ENCODE measurements around the gene DLX1.
"Not testable (repeated sequence)": the region's sequence is repeated elsewhere in the genome, so short reads cannot be mapped to it uniquely, and the experiment has no call there.

DLX1 gene

DNA sequence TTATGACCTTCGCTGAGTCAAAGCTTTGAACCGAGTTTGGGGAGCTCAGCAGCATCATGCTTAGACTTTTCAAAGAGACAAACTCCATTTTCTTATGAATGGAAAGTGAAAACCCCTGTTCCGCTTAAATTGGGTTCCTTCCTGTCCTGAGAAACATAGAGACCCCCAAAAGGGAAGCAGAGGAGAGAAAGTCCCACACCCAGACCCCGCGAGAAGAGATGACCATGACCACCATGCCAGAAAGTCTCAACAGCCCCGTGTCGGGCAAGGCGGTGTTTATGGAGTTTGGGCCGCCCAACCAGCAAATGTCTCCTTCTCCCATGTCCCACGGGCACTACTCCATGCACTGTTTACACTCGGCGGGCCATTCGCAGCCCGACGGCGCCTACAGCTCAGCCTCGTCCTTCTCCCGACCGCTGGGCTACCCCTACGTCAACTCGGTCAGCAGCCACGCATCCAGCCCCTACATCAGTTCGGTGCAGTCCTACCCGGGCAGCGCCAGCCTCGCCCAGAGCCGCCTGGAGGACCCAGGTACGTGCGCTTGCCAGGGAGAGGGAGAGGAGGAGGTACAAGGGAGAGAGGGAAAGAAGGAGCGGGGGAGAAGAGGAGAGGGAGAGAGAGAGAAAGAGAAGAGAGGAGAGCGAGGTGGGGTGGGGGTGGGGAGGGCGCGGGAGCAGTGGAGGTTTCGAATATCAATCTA, at the start of gene DLX1:
TSS of gene DLX1 (plus strand) at position 48 of the 700 bp plus-strand sequence. CDS start at position 219, 171 bp downstream.
- DNase-seq, result no peak

DNA sequence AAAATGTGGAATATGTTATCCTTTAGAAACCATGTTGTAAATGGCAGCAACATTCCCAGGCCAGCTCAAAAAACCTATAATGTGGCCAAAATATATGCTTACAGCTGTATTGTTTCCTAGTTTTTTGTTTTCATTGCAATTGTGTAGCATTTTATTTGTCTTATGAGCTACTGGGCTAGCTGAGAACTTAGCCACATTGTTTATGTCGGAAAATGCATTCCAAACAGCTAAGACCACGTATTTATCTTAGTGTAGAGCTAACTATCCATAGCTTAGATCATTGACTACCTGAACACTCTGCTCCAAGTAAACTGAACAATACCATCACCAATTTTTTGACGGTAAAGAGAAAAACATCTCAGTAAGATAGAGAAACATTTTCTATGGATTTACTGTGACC, 47.2 kb upstream of the DLX1 start:
- no peak for DNase-seq

DNA sequence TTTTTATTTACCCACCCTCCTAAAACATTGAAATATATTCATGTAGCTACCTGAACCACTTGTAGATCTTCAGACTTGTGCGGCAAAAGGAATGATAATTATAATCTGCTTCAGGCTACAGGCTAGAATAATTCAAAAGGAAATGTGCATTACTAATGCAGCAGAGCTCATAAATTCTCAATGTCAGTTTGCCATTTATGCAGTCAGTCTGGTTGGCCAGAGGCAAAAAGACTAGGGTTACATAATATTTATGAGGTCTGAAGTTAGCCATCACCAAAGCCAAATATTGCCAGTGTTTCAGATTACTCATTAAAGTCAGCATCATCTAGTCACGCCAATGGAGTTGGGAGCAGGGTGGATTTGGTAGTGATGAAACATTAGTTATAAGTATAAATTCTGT, 46.7 kb upstream of the DLX1 start:
- no peak for DNase-seq

DNA sequence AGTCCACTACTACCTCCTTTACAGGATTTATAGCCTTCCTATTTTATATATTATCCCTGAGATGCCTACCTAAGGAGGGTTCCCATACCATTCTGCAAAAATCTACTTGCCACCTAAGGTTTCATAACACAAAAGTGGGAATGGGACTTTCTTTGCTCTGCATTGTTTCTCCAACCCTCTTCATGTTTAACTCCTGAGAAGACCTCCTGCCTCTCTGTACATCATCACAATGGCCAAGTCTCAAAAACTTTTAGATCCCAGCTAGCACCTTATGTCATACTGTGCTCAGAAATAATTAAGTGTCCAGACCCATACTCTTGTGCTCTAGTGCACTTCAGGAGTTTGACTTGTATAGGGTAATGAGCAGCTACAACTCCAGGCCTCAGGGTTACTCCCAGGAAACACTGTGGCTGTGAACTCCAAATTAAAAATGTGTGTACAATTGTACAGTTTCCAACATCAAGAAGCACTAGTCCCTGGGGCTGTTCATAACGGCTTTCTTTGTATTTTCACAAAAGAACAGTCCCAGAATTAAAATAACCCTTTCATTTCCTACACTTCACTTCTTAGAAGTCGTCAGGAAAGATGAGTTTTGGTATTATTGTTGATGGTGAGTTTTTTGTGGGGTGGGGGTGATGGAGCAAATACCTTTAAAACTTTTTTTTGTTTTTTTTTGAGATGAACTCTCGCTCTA, 46.1 kb upstream of the DLX1 start:
- DNase-seq, result no peak

DNA sequence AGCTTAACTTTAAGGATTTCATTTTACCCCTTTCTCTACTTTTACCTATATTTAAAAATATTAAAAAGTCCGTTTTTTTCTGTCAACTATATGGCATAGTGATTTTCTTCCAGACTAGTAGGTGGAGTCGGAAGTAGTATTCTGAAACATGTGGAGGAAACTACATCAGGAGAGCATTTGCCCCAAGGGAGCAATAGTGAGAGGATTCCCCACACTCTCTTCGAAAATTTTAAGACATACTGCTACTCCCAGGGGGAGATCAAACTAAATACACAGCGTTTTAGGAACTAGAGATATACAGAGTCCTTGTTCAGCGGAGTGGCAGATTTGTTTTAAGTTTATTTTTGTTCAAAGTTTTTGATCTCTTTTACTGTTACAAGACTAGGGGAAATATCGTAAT, 45.0 kb upstream of the DLX1 start:
- no peak for DNase-seq

DNA sequence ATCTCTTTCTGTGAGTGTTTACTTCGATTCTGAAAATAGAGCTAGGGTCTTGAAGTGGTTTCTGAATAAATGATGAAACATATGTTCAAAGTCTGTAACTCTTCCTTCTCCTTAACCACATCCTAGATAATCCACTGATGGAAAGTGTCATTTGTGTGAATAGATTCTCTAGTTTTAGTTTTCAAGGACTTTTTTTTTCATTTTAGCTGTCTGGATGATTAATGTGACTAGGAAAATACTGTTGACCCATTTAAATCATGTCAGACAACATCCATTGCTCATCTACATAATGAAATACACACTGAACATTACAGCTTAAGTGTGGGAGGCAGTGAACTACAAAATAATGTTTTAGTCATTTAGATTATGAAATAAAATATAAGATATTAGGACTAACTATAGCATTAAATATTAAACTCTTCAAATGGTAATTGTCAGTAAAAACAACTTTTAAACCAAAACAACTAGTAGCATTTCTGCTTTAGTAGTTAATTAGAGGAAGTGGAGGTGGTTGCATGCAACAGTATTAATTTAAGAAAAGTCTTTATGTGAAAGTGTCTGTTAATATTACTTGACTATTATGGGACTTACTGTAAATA, 39.1 kb upstream of the DLX1 start:
- no peak for DNase-seq

DNA sequence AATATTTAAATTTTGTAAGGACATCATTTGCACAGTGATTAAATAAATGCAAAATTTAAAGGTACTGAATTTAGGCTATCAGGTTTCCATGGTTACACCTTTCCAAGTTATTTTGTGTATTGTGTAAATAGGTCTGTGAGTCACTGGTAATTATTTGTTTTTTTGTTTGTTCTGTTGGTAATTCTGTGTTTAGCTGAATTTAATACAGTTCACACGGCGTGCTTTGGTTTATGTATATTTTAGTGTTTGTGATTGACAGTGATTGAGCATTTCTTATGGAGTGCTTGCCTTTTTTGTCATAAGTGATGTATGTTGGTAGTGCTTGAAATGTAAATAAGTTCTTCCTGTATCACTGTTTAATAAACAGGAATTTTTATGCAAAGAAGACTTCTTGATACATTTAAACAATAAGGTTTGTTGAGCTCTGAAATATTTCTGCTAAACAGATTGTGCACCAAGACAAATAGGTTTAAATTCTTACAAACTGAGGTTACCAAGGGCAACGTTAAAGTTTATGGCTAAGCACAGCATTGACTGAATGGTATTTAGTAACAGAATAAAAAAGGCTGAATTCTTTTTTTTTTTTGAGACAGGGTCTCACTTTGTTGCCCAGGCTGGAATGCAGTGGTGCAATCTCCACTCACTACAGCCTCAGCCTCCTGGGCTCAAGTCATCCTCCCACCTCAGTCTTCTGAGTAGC, 38.3 kb upstream of the DLX1 start:
- no peak for DNase-seq

DNA sequence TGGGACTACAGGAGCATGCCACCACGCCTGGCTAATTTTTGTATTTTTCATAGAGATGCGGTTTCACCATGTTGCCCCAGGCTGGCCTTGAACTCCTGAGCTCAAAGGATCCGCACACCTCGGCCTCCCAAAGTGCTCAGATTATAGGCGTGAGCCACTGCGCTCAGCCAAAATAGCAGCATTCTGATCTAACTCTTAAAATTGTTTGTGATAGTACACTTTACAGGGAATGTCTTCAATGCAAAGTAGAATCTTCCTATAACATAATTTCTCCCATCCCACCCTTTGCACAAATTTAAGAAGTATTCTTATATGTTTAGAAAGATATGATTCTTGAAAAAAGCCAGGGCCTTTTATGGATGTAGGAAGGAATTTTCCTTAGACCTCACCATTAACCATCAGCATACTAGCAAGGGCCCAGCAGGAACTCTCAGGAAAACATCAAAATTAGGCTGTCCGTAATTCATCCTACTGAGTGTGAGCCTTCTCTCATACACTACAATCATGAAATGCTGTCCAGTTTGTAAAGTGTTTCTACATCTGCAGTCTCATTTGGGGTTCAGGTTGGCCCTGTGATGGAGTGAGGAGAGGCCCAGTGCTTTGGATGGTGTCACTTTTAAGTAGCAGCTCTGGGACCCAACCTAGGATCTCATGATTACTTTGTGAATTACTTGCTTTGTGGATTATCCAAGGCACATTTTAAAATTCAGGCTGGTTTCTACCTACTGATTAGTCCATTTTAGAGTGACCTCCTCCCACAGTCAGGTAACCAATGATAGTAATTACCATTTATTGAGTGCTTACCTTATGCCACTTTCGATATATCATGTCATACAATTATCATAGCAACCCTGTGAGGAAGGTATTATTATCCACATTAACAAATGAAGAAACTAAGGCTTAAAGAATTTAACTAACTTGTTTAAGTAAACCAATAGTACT, 37.5 kb upstream of the DLX1 start:
- DNase-seq, result no peak

DNA sequence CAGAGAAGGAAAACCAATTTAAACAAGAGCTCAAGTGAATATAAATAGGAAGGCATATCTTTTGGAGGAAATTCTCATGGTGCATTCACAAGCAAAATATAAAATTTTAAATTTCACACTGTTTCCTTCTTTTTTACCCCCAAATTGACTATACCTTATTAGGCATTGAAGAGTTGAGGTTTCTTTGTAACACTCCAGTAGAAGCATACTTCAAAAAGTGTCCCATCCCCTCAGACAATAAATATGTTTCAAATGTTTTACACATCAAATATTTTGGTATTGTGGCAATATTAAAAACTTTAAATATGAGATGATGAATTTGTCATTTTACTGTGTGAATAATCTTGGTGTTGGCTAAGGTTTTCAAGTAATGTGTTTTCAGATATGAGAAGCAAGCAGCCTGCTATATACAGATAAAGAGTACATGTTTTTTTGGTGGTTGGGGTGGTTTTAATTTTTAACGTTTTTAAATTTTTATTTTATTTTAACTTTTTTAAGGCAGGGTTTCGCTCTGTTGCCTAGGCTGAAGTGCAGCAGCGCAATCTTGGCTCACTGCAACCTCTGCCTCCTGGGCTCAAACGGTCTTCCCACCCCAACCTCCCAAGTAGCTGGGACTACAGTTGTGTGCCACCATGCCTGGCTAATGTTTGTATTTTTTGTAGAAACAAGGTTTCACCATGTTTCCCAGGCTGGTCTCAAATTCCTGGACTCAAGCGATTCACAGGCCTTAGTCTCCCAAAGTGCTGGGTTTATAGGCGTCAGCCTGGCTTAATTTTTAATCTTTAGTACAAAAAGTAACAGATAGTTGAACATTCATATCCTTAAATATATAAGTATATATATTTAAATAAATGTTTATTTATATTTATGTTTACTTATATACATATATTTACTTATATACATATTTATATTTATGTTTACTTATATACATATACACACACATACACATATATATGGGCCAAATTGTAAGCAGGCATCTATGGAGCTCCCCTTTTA, 36.5 kb upstream of the DLX1 start:
- DNase-seq, result no peak

DNA sequence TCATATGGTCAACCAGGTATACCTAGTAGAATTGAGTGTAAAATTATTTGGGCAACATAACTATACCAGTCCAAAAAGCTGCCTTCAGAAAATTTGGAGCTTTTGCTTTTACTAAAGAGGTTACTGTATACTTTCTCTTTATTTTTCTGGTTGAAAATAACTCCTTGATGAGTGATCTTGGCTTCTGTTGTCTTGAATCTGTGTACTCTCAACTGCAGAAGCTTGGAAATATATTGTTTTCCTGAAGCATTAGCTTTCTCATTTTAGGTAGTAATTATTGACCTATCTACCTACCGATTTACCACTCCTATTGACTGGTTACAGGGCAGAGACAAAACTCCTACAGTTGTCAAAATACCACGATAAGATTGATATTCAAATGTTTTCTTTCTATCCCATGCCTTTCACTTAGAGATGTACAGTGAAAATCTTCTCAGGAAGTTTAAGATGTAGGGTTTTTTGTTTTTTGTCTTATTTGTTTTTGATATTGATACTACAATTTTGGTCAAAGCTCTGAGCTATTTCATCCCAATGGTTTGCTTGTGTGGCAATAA, 35.7 kb upstream of the DLX1 start:
- DNase-seq, result no peak

DNA sequence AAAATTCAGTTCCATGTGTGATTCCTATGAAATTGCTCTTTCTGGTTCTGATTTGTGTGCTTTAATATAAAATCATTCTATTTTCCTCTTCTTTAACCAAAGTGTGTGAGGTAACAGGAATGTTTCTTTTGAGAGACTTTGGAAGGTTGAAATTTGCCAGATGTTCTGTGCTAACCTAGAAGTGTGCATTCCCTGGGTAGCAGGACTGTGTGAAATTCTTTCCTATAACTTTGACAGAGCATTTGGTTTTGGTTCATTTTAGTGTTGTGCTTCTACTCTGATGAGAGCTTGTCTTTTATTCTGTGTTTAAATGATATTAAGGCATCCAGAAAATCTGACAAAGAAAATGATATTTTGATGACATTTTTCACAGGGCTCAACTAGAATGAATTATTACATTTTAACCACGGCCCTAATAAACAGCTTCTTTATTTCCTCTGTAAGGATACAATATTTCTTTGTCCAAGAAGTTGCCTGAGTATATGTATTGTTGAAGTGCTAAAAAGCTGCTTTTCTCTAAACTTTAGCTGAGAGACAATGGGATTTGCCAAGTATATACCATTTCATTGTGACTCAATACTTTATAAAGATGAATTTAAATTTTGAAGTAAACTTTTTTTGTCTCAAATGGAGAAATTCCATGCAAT, 34.7 kb upstream of the DLX1 start:
- DNase-seq, result no peak

DNA sequence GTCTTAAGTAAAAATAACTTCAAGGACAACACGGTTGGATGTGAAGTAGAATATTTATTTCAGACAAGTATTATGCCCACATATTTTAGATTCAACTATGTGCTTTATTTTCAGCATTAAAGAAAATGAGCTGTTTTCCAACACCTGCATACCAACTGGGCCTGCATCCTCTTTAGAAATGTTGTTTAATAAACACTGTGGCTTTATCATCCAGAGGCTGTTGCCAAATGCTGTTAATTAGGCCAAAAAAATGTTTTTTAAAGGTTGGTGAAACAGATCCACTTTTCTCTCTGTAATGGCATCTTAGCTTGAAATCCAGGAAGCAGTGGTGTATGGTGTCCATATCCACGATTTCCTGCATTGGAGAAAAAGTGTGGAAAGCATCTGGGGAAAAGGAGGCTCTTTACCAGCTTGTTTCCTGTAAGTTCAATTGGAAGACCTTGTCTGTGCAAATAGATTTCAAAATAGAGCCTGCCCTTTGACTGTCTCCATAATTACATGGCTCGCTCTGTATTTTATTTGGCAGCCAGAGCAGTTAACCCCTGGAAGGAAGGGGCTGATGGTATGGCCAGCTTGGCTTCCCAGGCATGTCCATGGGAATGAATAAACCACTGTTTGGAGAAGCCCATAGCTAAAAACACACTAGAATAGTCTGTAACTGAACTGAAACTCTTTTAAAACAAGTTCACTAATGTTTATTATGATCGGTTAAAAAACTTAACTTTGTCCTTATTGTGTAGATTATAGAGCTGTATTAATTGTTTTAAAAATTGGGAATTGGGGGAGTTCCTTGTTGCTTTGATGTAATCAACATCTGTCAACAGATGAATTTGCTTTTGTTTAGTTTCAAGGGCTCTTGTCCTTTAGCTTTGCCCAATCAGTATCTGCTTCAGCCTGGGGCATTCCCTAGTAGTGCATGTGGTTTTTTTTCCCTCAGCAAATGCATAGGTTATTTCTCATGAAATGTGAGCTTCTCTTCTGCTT, 33.0 kb upstream of the DLX1 start:
- DNase-seq, result no peak

DNA sequence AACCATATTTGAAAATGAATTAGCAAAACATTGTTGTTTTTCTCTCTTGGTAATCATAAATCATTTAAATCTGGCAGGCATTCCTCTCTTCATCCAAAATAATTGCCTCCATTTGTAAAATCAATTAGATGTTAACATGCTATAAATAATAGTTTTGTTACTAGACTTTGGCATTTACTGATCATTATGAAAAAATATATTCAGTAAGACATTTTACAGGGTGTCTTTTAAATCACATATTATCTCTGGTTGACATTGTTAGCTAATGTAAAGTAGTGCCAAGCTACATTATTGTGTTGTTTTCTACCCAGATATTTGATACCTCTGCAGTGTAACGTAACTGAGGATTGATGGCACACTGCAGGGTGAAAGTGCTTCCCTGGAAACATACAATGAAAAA, 31.8 kb upstream of the DLX1 start:
- DNase-seq, result no peak

DNA sequence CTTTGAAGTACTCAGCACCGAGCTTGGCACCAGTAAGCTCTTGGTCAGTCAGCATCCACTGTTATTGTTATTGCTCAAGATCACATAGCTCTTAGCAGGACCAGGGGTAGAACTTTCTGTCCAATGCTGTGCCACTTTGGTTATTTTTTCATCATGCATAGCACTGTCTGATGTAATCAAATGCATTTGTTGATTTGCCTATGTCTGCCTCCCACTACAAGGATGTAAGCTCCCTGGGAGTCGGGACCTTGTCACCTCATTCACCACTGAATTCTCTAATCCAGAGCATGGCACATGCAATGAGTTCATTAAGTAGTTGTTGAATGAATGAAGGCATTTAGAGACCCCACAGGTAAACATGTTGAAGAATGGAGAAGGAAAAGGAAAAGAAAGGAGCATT, 29.0 kb upstream of the DLX1 start:
- no peak for DNase-seq

DNA sequence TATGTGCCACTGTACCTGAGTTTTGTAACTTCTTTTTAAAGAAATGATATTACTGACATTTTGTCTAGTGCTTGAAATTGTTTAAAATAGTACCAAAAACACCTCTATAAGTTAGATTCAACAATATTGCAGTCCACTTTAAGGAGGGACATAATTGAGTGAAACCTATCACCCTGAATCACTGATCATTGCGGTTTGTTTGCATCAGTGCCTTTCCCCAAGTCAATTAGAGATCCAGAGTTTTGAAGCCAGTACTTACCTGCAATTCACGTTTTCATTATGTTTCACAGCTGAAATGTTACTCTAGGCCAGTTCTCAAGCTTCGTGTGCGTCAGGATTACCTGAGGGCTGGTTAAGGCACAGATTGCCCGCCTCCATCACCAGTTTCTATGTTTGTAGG, 26.6 kb upstream of the DLX1 start:
- no peak for DNase-seq

DNA sequence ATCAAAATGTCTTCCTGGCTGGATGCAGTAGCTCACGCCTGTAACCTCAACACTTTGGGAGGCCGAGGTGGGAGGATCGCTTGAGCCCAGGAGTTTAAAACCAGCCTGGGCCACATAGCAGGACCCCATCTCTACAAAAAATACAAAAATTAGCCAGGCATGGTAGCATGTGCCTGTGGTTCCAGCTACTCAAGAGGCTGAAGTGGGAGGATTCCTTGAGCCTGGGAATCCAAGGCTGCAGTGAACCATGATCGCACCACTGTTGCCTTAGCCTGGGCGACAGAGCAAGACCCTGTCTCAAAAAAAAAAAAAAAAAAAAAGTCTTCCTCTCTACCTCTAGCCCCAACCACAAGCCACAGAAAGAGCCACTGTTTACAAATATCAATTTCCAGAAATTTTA, 25.2 kb upstream of the DLX1 start:
- DNase-seq, result not testable (repeated sequence)

DNA sequence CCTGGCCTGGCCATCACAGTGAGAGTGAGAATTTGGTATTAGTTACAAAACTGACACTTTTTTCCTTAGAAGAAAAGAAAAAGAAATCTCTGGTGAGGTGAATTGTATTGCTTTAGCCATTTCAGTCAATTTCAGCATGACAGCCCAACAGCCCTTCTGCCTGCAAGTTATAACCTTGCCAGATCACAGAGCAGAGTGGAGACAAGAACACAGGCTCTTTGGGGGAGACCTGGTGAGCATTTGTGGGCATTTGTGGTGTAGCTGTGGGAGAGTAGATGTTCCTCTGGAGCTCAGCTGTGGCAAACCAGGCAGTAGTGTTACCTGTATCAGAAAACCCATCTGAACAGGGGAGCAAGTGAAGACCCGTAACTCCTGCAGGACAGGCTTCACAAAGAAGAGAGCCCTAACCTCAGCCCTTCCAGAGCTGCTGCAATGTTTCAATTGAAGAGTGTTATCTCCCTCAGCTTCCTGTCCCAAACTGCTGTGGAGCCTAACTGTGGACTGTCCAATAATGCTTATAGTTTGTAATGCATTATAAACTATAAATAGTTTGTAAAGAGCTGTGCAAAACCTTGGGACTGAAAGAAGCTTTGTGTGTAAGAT, 22.8 kb upstream of the DLX1 start:
- no peak for DNase-seq
